ENCODE measurements around the gene CCDC9B. TPM values are rescaled to one million over a fixed set of nuclear protein-coding genes. Genes with fewer than 3 reads are reported as not detected.

CCDC9B gene
- polyA plus RNA-seq, 2 of the 4 experiments (the other 2 are of a cell fraction) = 1.9 to 23.4 TPM

- TF ChIP-seq CHD2 (IDR thresholded peaks at IDR 0.05; ENCODE audit: low read length, partially characterized antibody) = no peak
- no peak for TF ChIP-seq EHF (CRISPR knock-in tag; IDR thresholded peaks at IDR 0.05)
- no peak for TF ChIP-seq RNF2 (IDR thresholded peaks at IDR 0.05; ENCODE audit: borderline replicate concordance, low read depth)
- no peak for TF ChIP-seq GATA3 (IDR thresholded peaks at IDR 0.05; ENCODE audit: borderline replicate concordance)
- no peak for TF ChIP-seq MAX (IDR thresholded peaks at IDR 0.05)
Measured at GRCh38 chr15:40361640-40362039, 20.9 kb upstream of the CCDC9B start (continued).

DNA sequence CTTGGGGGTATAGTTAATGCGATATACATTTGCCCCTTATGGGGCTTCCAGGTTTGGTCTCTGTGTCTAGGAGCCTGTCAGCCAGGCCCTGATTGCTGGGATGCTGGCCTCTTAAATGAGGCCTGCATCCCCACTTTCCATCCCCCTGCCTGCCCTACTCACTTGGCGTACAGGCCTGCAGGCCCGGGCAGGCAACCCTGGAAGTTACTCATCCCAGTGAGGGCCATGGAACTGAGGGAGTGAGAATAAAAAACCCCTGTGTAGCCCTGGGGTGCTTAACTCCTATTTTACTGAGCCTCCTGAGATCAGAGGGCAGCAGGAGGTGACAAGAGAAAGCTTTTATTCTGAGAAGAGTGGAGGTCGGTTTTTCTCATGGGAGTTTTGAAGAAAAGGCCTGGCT is 19.3 kb upstream of the CCDC9B start:
- 58% methylated on average over 4 of the region's 4 CpGs for WGBS (ENCODE audit: missing lambda C conversion rate)
- ATAC-seq = no peak
- CTCF ChIA-PET = interaction anchor here (1.0 to 2.3 kb wide), 3 partner anchors 9 to 23 kb away, joined by 3 to 7 read pairs (median 6); no protein-coding TSS in a partner anchor

DNA sequence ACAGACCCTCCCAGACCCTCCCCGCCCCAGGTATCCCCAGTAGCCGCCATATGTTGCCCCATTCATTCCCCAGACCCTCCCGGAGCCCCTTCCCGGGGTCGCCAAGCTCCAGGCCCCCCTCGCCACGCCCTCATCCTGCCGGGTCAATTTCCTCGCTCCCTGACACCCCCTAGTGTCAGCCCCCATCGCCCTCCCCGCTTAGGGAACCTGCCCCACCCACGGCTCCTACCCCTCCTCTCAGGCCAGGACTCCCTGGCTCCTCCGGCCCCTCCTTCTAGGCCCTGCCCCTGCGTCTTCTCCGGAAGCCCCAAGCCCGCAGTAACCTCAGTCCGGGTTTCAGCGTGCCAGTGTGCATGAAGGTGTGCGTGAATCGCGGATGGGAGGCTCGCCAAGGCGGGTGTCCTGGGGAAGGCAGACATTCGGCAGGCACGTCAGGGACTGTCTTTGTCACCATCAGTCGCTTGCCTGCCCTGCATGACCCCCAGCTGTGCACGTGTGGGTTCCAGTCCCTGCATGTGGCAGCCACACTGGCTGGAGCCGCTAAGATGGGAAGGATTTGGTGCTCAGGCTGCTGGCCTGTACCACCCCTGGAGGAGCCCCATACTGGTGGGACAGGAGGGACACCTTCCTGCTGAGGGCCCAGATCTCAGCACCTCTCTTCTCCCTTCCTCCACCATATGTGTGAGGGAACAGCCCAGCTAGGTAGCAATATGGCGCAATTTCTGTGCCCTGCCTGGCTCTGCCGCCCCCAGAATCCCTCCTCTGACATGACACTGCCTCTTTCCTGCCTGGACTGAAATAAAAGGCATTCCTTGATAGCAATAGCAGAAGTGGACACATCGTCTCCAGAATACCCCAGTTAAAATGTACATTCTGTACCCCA is 18.0 kb upstream of the CCDC9B start:
- H3K4me3 ChIP-seq = peak overlapping the region; percentile 57
- no peak for TF ChIP-seq RCOR1 (IDR thresholded peaks at IDR 0.05; ENCODE audit: low read depth, low read length)
- TF ChIP-seq EHMT2 (IDR thresholded peaks at IDR 0.05; ENCODE audit: low read depth) = no peak
- TF ChIP-seq, protein P1, sequence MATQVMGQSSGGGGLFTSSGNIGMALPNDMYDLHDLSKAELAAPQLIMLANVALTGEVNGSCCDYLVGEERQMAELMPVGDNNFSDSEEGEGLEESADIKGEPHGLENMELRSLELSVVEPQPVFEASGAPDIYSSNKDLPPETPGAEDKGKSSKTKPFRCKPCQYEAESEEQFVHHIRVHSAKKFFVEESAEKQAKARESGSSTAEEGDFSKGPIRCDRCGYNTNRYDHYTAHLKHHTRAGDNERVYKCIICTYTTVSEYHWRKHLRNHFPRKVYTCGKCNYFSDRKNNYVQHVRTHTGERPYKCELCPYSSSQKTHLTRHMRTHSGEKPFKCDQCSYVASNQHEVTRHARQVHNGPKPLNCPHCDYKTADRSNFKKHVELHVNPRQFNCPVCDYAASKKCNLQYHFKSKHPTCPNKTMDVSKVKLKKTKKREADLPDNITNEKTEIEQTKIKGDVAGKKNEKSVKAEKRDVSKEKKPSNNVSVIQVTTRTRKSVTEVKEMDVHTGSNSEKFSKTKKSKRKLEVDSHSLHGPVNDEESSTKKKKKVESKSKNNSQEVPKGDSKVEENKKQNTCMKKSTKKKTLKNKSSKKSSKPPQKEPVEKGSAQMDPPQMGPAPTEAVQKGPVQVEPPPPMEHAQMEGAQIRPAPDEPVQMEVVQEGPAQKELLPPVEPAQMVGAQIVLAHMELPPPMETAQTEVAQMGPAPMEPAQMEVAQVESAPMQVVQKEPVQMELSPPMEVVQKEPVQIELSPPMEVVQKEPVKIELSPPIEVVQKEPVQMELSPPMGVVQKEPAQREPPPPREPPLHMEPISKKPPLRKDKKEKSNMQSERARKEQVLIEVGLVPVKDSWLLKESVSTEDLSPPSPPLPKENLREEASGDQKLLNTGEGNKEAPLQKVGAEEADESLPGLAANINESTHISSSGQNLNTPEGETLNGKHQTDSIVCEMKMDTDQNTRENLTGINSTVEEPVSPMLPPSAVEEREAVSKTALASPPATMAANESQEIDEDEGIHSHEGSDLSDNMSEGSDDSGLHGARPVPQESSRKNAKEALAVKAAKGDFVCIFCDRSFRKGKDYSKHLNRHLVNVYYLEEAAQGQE (IDR thresholded peaks at IDR 0.05) = peak; percentile 62; the same call in 1 of the 2 replicates
- no peak for TF ChIP-seq PHF8 (IDR thresholded peaks at IDR 0.05; ENCODE audit: borderline replicate concordance, low read depth)
- TF ChIP-seq ZC3H11A (IDR thresholded peaks at IDR 0.05) = no peak
- no peaks in the 10 kb centered on the region for H3K9me3 ChIP-seq
- CTCF ChIA-PET = interaction anchor here (2.4 to 4.8 kb wide), 3 partner anchors 10 to 22 kb away, joined by 10 to 43 read pairs (median 14); no protein-coding TSS in a partner anchor
- H3K4me2 ChIP-seq = peak overlapping the region; percentile 94
- WGBS (ENCODE audit: missing lambda C conversion rate) = 61% methylated on average over 10 of the region's 31 CpGs
- DNase-seq (ENCODE audit: low read depth in 1 of 2, low spot score in 1 of 2) (no peak), ATAC-seq (peak; percentile 12 to 48; a peak in 3 of 6 replicates), FAIRE-seq (no peak)
- H3K27ac ChIP-seq = peak overlapping the region in 1 of 2 experiments; percentile 73; a peak in 2 of 6 replicates
- peaks cover 6% of the 10 kb centered on the region; the same call in 1 of the 3 replicates for H3K4me1 ChIP-seq
- POLR2A ChIA-PET = interaction anchor here (0.5 kb wide), 1 partner anchor 72 kb away, joined by 3 read pairs; no protein-coding TSS in a partner anchor

More for the DNA sequence above, 19.3 kb upstream of the CCDC9B start:
- DNase-seq (ENCODE audit: low read depth in 1 of 2, low spot score in 1 of 2) (no peak), FAIRE-seq (no peak)
- Histone ChIP-seq H3K9me3 (no peaks in the 10 kb centered on the region), H3K4me3 (no peak overlapping the region), H3K4me1 (no peaks in the 10 kb centered on the region), H3K27ac (no peak overlapping the region), H3K4me2 (no peak overlapping the region)
- POLR2A ChIA-PET = no interaction called here
- no peak for TF ChIP-seq EHMT2 (IDR thresholded peaks at IDR 0.05; ENCODE audit: low read depth)
- no peak for TF ChIP-seq ATOH8 (CRISPR knock-in tag; IDR thresholded peaks at IDR 0.05; ENCODE audit: low read depth)
- no peak for TF ChIP-seq TP53 (CRISPR knock-in tag; IDR thresholded peaks at IDR 0.05)
- no peak for TF ChIP-seq MAZ (IDR thresholded peaks at IDR 0.05; ENCODE audit: borderline replicate concordance, low read depth, low read length)
- TF ChIP-seq HMGXB4 (CRISPR knock-in tag; IDR thresholded peaks at IDR 0.05; ENCODE audit: borderline replicate concordance) = no peak
